Heart left ventricle (tissue), 13 donors: ENCODE results near the gene HMCN2.

Experiments used
- POLR2A ChIP-seq, 2 donors: fragments of 450-650 bp; IDR thresholded peaks; one replicate each; pipeline ENCODE4 v1.6.1; 2017; ENCODE audit warnings: antibody characterized with exemption in 2 of 2, mild to moderate bottlenecking in 2 of 2, moderate library complexity in 2 of 2
- TF ChIP-seq, protein P1 (sequence below), 12 donors: fragments of 200-600 bp; sonication (generic) in 4 of 12; IDR thresholded peaks; one replicate each; pipeline versions ENCODE4 v1.5.0 to v1.8.0; 2018 to 2022; ENCODE audit warnings: antibody characterized with exemption in 12 of 12, mild to moderate bottlenecking in 5 of 12
- donor health status: ischemic (EF 13 %, LVEDD 7.1; RV severe dilation, severe dysfunction).
- donor health status: DM: no; HTN: yes; CAD: no.
- donor health status: DM: no; HTN: no; CAD: no.
- donor health status: ischemic (EF 25% LVEDD 6.9; RV normal size, moderate dysfunction).
- donor health status: ischemic (EF 25% LVEDD 5.7; RV mildly dilated, moderate dysfunction).
- donor health status: ischemic (EF 35%, LVEDD 5.7; RV mildly dilated, moderate dysfunction).
- donor health status: nonischemic (EF 11% LVEDD 7.7; RV severe dilation, severe dysfunction).
- donor health status: DM: yes; HTN: yes; CAD: no.
- donor health status: PGD.
- donor health status: ischemic (EF 29% LVEDD 5.4; RV normal size, mild dysfunction).
- donor health status: nonischemic (EF 23%, LVEDD 6.1; RV moderate dilation, normal function).

DNA sequence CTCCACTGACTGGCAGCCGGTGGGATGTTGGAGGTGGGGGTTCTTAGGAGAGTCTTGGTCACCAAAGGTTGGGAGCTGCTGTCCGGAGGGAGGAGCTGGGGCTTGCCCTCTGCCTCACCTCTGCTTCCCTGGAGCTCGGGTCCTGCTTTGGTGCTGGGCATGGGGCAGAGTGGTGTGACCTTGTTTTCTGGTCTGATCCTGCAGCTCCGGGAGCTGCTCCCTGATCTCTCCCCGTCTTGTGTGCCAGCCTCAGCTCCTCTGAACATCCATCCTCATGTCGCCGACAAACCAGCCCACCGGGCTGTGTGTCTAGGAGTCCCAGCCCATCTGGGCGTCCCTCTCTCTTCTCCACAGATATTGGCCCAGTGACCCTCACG, 18.7 kb downstream of the HMCN2 start:
- TF ChIP-seq, protein P1, sequence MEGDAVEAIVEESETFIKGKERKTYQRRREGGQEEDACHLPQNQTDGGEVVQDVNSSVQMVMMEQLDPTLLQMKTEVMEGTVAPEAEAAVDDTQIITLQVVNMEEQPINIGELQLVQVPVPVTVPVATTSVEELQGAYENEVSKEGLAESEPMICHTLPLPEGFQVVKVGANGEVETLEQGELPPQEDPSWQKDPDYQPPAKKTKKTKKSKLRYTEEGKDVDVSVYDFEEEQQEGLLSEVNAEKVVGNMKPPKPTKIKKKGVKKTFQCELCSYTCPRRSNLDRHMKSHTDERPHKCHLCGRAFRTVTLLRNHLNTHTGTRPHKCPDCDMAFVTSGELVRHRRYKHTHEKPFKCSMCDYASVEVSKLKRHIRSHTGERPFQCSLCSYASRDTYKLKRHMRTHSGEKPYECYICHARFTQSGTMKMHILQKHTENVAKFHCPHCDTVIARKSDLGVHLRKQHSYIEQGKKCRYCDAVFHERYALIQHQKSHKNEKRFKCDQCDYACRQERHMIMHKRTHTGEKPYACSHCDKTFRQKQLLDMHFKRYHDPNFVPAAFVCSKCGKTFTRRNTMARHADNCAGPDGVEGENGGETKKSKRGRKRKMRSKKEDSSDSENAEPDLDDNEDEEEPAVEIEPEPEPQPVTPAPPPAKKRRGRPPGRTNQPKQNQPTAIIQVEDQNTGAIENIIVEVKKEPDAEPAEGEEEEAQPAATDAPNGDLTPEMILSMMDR (IDR thresholded peaks at IDR 0.05), result no peak
- no peak for TF ChIP-seq POLR2A (IDR thresholded peaks at IDR 0.05)
